Smooth muscle cell (in vitro differentiated cells): ENCODE measurements around the gene MYBPH. TPM values are rescaled to one million over a fixed set of nuclear protein-coding genes. Genes with fewer than 3 reads are reported as not detected.

Experiments
- DNase-seq: peaks from one replicate; lab custom pipeline; 2025; ENCODE audit not compliant: unreplicated experiment; lab: John Stamatoyannopoulos, UW
- H2AFZ ChIP-seq: fragments of 200-600 bp; sonication (generic); 2 replicates; pipeline ENCODE4 v1.6.0; 2016; ENCODE audit warnings: antibody characterized with exemption, low read depth, mild to moderate bottlenecking
- H3F3A ChIP-seq: fragments of 200-600 bp; sonication (generic); 2 replicates; pipeline ENCODE4 v1.6.0; 2017; ENCODE audit warnings: antibody characterized with exemption, low read depth
- H3K27ac ChIP-seq: fragments of 200-600 bp; sonication (generic); 2 replicates; pipeline ENCODE4 v1.5.1; 2016; ENCODE audit warnings: low read depth, mild to moderate bottlenecking
- H3K27me3 ChIP-seq: fragments of 200-600 bp; sonication (generic); 2 replicates; pipeline ENCODE4 v1.6.1; 2016; ENCODE audit warnings: low read depth, mild to moderate bottlenecking
- H3K36me3 ChIP-seq: fragments of 200-600 bp; sonication (generic); 2 replicates; pipeline ENCODE4 v1.5.1; 2016; ENCODE audit warnings: low read depth
- H3K4me1 ChIP-seq: fragments of 200-600 bp; sonication (generic); 2 replicates; pipeline ENCODE4 v1.5.1; 2016; ENCODE audit warnings: low read depth
- H3K4me2 ChIP-seq: fragments of 200-600 bp; sonication (generic); 2 replicates; pipeline ENCODE4 v1.6.0; 2016; ENCODE audit warnings: mild to moderate bottlenecking
- H3K4me3 ChIP-seq: fragments of 200-600 bp; sonication (generic); 2 replicates; pipeline ENCODE4 v1.5.1; 2016; ENCODE audit warnings: mild to moderate bottlenecking
- H3K79me2 ChIP-seq: fragments of 200-600 bp; sonication (generic); 2 replicates; pipeline ENCODE4 v1.6.0; 2016; ENCODE audit warnings: low read depth, mild to moderate bottlenecking
- H3K9ac ChIP-seq: fragments of 200-600 bp; sonication (generic); 2 replicates; pipeline ENCODE4 v1.6.0; 2016; ENCODE audit warnings: low read depth
- H3K9me3 ChIP-seq: fragments of 200-600 bp; sonication (generic); replicated peaks from 2 replicates; pipeline ENCODE4 v1.5.1; 2016; ENCODE audit warnings: low read depth
- H4K20me1 ChIP-seq: fragments of 200-600 bp; sonication (generic); 2 replicates; pipeline ENCODE4 v1.6.0; 2016; ENCODE audit warnings: low read depth
- WGBS: methylation state at CpG from one replicate; pipeline ENCODE4 v1.1.7; 2016; ENCODE audit warnings: low lambda C conversion rate; 5-methylcytosine and 5-hydroxymethylcytosine counted together
- polyA plus RNA-seq: library from polyadenylated mRNA; unstranded; fragments of >200 nt; fragmentation: Nextera tagmentation; extraction: Ambion mirVana; gene quantifications from 2 replicates; pipeline ENCODE4 v1.2.1, GENCODE V29; 2016
- total RNA-seq: library from RNA; depleted of rRNA; stranded (reverse); fragments of >200 nt; gene quantifications from 2 replicates; pipeline ENCODE4 v1.2.3, GENCODE V29; 2014
- TF ChIP-seq, protein P1 (sequence below): fragments of 200-600 bp; sonication (generic); IDR thresholded peaks from 2 replicates; pipeline ENCODE4 v1.5.1; 2017; ENCODE audit warnings: borderline replicate concordance, mild to moderate bottlenecking, antibody characterized with exemption; ENCODE audit not compliant: insufficient read depth, poor library complexity, severe bottlenecking

The MYBPH gene
- total and polyA plus RNA-seq, 2 experiments from 2014 or later, result 0.67 to 1.7 TPM

DNA sequence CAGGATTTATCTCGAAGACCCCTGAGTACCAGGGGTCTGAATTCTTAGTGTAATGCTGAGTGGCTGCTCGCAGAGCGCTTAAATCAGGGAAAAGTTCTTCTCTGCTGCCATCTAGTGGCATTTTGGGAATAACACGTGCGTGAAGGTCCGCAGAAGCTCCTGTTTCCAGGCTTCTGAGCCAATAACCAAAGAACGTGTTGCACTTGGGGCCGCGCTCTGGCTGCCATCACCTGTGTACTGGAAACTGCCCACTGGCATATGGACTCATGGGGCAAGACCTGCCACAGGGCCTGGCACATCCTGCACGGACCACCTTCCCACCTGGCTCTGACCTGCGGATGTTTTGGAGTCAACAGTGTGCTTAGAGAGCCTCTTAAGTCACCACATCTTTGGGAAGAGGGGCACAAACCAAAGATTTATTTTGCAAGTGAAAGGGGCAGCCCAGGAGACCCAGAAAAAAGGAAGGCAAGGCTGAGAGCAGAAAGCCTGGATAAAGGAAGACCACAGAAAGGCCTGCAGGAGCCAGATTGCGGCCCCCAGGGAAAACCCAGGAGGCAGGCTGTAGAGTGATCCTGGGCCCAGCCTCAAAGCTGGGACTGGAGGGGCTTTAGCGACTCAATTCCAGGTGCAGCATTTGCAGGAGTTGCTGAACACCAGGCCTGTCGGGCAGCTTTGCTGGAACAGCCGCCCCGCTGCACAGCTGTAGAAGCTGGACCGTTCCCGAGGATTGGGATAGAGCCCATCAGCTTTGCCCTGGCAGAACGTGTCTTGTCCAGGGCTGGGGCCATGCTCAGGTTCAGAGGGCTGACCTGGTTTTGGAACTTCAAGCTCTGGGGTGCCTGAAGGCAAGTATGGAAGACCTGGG is 40.9 kb upstream of the MYBPH start:
- no peaks in the 10 kb centered on the region for H3K4me1 ChIP-seq
- no peak overlapping the region for H3K4me2 ChIP-seq
- no peaks in the 10 kb centered on the region for H3K9me3 ChIP-seq
- DNase-seq, result peak; percentile 17
- no peak overlapping the region for H3K27ac ChIP-seq
- H3K27me3 ChIP-seq, result no peaks in the 10 kb centered on the region
- H3K79me2 ChIP-seq, result no peaks in the 10 kb centered on the region
- no peak overlapping the region for H3K9ac ChIP-seq
- WGBS, result 41% methylated on average over 19 of the region's 19 CpGs
- no peaks in the 10 kb centered on the region for H3F3A ChIP-seq
- H3K4me3 ChIP-seq, result no peak overlapping the region
- TF ChIP-seq, protein P1, sequence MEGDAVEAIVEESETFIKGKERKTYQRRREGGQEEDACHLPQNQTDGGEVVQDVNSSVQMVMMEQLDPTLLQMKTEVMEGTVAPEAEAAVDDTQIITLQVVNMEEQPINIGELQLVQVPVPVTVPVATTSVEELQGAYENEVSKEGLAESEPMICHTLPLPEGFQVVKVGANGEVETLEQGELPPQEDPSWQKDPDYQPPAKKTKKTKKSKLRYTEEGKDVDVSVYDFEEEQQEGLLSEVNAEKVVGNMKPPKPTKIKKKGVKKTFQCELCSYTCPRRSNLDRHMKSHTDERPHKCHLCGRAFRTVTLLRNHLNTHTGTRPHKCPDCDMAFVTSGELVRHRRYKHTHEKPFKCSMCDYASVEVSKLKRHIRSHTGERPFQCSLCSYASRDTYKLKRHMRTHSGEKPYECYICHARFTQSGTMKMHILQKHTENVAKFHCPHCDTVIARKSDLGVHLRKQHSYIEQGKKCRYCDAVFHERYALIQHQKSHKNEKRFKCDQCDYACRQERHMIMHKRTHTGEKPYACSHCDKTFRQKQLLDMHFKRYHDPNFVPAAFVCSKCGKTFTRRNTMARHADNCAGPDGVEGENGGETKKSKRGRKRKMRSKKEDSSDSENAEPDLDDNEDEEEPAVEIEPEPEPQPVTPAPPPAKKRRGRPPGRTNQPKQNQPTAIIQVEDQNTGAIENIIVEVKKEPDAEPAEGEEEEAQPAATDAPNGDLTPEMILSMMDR, result peak; percentile 73
- H2AFZ ChIP-seq, result no peak overlapping the region
- no peaks in the 10 kb centered on the region for H3K36me3 ChIP-seq
- no peaks in the 10 kb centered on the region for H4K20me1 ChIP-seq

DNA sequence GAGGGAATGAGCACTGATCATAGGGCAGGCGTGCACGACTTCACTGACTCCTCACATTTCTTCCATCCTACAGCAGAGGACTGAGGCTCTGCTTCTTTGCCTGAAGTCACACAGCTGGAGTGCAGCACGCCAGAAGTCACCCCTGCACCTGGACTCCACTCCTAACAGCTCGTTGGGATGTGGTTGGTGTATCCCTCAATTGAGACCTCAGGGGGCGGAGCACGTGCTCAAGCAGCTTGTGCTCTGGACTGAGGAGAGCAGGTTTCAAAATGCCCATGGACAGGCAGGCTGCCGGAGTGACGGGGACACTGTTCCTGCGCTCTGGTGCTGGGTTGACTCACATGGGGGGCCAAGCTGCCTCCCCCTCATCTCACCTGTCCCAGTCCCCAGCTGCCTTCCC is 39.9 kb upstream of the MYBPH start:
- Histone ChIP-seq H3K4me3 (no peak overlapping the region), H3K4me1 (no peaks in the 10 kb centered on the region), H3K27ac (no peak overlapping the region), H3K79me2 (no peaks in the 10 kb centered on the region), H3K27me3 (no peaks in the 10 kb centered on the region), H3K9ac (no peak overlapping the region), H4K20me1 (no peaks in the 10 kb centered on the region), H3K4me2 (no peak overlapping the region), H3K36me3 (no peaks in the 10 kb centered on the region), H3K9me3 (no peaks in the 10 kb centered on the region), H3F3A (no peaks in the 10 kb centered on the region), H2AFZ (no peak overlapping the region)
- WGBS, result 80% methylated on average over 9 of the region's 9 CpGs
- no peak for DNase-seq
- TF ChIP-seq, protein P1, result no peak

DNA sequence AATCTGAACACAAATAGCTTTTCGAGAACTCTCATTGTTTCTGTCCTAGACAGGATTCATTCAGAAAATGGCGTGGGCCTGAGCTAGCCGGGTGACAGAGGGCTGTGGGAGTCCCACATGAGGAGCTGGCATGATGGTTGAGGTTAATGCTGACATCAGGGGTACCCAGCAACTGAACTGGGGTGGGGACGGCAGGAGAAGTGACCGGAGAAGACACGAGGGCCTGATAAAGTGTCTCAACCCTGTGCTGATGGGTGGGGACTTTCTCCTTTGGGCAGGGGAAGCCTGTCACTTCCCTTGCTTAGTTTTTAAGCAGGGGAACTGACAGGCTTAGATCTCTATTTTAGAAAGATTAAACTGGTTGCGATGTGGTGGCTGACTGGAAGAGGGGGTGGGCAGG is 39.2 kb upstream of the MYBPH start:
- H3K4me3 ChIP-seq, result no peak overlapping the region
- DNase-seq, result no peak
- no peaks in the 10 kb centered on the region for H3F3A ChIP-seq
- no peak overlapping the region for H3K27ac ChIP-seq
- H3K4me2 ChIP-seq, result no peak overlapping the region
- no peaks in the 10 kb centered on the region for H3K36me3 ChIP-seq
- no peaks in the 10 kb centered on the region for H3K27me3 ChIP-seq
- H3K9ac ChIP-seq, result no peak overlapping the region
- no peak overlapping the region for H2AFZ ChIP-seq
- H3K4me1 ChIP-seq, result no peaks in the 10 kb centered on the region
- no peaks in the 10 kb centered on the region for H3K9me3 ChIP-seq
- H3K79me2 ChIP-seq, result no peaks in the 10 kb centered on the region
- H4K20me1 ChIP-seq, result no peaks in the 10 kb centered on the region
- TF ChIP-seq, protein P1, result no peak
- WGBS, result 75% methylated on average over 7 of the region's 7 CpGs

DNA sequence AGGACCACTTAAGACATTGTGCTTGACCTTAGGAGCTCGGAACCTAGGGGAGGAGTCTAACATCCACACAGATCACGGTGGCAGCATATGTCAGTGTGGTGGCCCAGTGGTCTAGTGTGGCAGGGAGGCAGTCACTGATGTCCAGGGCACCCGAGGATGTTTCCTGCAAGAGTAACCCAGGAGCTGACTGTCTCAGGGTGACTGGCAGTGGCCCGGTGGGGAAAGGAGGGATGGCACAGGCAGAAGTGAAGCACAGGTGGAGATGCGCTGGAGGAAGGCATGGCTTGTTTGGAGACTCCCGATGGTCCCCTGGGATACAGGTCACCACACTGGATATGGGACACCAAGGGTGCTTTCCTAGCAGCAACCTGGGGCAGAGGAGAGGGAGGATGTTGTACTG is 37.5 kb upstream of the MYBPH start:
- Histone ChIP-seq H3F3A (peaks cover 4% of the 10 kb centered on the region), H3K36me3 (no peaks in the 10 kb centered on the region), H2AFZ (no peak overlapping the region), H3K9ac (no peak overlapping the region), H3K4me3 (no peak overlapping the region), H3K27ac (no peak overlapping the region), H3K9me3 (no peaks in the 10 kb centered on the region), H3K4me1 (no peaks in the 10 kb centered on the region), H3K79me2 (no peaks in the 10 kb centered on the region), H4K20me1 (no peaks in the 10 kb centered on the region), H3K4me2 (no peak overlapping the region), H3K27me3 (no peaks in the 10 kb centered on the region)
- TF ChIP-seq, protein P1, result no peak
- DNase-seq, result no peak
- WGBS, result 99% methylated on average over 6 of the region's 6 CpGs
